HG02588 (cell line): ENCODE measurements around the gene LTF.

Source experiments
- ATAC-seq: cut with Tn5 transposase; IDR thresholded peaks from one replicate; pipeline ENCODE4 v1.9.1; 2021; ENCODE audit warnings: mild to moderate bottlenecking, moderate library complexity; ENCODE audit not compliant: unreplicated experiment

LTF gene

DNA sequence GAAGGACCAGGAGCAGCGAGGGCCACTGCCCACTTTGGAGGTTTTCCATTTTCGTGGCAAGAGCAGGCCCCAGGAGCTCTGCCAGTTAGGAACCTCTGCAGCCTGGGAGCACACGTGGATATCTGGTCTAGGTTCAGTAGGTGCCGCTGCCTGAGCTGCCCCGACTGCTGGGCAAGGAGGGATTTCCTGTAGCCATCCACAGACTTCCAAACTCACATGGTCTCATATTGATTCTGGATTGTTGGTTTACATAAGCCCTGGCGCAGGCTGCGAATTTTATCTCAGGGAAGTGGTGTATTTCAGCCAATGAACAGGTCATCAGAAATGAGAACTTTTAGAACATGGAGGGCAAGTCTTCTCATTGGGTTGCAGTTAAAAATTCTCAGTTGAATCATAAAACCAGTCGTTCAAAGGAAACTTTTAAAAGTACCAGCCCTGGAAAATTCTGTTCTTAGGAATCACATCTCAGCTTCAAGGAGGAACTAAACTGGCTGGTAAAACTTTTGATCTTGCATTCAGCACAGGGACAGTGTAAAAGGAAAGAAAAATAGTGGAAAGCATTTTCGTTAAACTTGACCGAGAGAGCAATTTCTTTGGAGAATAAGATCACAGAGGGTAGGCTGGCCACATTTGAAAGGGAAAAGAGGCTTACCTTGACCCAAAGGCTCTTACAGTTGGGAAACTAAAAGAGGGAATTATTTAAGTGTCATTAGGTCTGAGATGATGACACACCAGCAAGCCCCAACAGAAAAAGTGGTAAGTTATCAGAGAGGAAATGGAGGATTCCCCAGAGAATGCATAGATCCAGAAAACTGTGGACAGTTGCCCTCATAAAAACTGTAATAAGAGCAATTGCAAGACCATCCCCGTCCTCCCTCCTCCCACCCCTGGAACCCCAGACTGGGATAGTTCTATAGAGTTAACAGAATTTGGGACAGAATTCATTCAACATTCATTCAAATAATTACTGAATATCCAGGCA lies 26.7 kb upstream of the LTF start:
- no peak for ATAC-seq

DNA sequence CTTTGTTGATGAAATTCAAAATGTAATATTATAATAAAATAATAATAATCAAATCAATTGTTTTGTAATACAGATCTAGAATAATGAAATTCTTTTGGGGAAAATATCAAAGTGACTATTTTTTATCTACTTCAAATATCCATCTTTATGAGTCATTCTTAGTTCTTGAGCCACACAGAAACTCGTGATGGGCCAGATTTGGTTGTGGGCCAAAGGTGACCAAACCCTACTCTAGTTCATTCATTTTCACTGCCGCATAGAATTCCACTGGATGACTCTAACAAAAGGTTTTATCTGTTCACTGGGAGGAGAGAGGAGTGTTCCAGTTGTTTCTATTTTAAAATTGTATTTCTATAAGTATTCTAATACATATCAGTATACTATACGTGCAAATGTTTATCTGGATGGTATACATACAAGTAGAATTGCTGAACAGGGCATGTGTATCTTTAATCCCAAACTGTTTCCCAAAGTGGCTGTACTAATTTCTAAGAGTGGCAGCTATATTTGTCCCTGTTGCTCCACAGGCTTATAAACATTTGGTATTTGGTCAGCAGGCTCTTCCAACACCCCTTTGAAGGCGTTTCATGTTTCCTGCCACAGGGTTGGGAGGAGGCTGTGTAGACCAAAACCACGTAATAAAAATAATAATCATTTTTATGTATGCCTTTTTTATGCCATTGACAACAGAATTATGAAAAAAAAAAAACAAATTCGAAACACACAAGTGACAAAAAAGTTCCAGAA lies 25.8 kb upstream of the LTF start:
- no peak for ATAC-seq

DNA sequence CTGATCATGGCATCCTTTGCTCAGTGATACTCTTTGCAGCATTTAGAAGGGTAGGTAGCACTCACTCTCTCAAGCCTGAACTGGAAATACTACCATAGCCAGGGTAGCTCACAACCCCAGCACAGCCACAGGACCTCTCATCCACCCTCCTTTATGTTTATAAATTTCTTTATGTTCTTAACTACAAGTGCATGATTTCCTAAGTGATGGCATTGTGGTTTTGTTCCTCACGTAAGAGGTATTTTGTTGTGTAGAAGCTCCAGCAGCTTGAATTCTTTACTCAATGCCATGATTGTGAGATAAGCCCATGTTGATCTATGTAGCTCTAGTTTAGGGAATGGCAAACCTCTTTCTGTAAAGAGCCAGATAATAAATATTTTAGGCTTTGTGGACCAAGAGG lies 25.2 kb upstream of the LTF start:
- ATAC-seq = no peak

DNA sequence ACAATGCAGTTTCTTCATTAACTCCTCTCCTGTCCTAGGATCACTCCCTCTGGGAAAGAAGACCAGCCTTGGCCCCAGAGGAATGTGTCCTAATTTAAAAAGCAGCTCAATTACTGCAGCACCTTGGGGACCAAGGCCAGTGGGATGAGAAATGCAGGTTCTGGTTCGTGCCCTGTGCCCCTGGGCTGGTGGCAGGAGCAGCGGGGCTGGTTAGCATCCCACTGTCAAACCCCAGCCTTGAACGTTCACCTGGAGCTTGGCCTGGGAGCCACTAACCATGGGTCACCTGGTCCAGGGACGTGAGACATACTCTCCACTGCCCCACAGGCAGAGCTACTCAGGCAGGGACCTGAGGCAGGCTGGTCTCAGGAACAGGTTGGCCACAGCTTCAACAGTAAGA lies 24.7 kb upstream of the LTF start:
- no peak for ATAC-seq

DNA sequence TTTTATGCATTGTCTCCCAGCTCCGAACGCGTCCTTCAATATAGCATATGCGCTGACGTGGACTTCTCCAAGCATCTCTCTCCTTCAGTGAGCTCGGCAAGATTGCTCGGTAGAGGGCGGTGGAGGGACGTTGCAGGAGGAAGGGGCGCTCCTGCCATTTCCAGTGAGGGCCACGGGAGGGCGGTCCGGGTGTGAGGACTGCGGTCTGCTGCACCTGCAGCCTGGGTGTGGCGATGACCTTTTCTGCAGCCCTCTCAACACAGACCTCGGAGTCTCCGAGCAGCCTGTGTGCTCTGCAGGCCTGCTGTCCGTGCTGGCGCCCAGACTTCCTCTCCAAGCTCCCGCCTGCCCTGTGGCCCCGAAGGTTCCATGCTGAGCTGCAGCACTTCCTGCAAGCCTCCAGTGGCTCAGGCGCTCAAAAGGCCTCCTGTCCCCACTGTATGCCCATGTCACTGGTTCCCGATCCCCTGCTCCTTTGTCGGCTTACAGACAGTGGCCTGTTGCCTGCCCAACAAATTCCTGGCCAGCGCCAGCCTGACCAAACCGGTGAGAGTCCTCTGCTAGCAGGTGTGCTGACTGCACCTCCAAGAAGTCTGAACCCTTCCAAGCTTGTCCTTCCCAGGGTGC lies 24.1 kb upstream of the LTF start:
- peak; percentile 91 for ATAC-seq

GRCh38 chr3:46485779-46486175 lies 21.1 kb upstream of the LTF start:
- ATAC-seq = no peak

DNA sequence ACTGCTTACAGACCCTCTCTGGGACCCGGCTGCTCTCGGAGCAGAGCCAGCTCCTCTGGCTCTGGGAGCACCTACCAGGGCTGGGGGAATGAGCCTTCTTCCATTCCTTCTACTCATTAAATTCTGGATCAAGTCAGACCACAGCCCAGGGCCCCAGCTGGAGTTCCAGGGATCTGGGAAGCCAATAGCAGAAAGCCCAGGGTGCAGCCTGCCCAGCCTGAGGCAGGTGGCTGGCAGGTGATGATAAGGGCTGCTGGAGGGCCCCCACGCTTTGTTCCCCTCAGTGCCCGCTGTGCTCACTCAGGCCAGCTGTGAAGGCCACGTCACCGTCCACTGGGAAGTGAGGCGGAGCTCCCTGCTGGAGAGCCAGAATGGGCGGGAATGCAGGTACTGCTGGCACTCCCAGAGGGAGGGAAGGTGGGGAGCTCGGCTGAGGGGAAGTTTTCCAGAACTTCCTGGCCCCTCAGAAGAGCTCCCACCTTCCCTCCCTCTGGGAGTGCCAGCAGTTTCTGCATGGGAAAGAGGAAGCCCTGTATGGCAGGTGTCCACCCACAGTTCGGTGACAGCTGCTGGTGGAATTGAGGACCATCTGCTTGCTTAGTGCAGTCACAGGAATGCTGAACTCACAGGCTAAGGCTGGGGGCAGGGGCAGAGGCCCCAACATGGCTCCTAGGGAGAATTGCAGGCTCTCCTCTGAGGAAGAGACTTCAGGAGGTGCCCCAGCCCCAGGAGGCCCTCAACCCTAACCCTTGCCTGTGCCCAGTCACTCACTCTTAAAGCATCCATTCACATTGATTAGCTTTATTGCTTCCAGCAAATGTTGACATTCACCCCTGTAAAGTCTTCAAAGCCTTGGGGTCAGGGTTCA lies 20.4 kb upstream of the LTF start:
- ATAC-seq = no peak

GRCh38 chr3:46484388-46484787 lies 19.7 kb upstream of the LTF start:
- ATAC-seq = no peak

DNA sequence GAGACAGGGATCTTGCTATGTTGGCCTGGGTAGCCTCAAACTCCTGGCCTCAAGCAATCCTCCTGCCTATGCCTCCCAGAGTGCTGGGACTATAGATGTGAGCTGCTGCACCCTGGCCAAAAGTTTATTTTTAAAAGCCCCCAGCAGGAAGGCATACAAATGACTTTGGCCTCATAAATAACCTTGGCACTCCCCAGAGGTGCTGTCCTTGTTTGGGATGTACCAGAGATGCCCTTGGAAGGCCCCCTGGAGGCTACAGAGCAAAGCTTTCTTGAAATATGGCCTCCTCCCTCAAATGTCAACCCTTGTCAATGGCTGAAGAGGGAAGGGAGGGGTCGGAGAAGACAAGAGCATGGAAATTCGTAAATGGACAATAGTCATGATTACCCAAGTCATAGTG lies 19.1 kb upstream of the LTF start:
- ATAC-seq = no peak

GRCh38 chr3:46482632-46483350 lies 18.1 kb upstream of the LTF start:
- ATAC-seq = no peak

DNA sequence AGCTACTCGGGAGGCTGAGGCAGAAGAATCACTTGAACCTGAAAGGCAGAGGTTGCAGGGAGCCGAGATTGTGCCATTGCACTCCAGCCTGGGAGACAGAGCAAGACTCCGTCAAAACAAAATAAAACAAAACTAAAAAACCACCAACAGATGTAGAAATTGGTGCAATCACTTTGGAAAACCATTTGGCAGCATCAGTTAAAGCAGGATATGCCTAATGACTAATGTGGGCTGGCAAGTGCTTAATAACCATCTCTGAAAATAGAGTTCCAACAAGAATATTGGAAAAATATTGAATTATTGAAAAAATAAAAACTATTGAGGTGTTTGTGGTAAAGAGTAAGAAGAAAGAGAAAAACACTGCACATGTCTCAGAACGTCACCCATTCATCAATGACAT lies 16.9 kb upstream of the LTF start:
- no peak for ATAC-seq

DNA sequence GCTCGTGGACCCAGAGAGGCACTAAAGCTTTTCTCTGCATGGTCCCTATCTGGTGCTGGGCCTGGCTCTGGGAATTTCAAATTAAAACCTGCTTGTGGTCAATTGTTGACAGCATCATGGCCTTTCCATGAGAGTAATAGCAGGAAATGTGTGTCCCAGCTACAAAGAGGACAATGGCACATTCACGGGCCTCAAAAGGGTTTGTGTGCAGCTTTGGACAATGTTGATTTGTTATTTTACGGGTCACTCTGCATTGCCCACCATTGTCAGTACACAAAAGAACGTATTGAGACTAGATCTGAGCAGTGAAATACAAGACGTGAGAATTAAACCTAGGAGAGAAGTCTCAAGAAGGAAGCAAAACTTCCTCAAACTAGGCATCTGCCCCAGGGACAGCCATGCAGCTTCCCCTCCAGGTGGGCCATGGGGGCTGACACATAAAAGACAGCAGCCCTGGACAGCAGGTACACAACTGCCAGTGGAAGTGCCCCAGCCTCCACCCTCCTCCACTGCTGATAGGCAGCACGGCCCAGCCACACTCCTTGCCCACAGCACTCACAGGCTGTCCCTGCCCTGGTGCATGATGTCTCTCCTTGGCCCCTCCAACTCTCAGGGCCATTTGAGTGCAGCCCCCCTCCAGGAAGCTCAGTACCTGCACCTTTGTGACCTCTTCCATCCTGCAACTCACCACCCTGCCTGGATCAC lies 15.9 kb upstream of the LTF start:
- no peak for ATAC-seq

DNA sequence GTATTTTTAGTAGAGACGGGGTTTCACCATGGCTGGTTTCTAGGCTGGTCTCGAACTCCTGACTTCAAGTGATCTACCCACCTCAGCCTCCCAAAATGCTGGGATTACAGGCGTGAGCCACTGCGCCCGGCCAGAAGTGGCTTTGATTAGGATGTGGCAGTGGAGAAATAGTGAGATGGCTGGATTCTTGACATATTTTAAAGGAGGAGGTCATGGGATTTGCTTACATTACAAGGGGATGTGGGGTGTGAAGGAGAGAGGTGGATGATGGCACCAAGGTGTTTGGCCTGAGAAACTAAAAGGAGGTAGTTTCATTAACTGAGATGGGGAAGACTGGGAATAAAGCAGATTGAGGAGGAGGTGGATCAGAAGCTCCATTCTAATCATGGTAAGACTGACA lies 15.0 kb upstream of the LTF start:
- no peak for ATAC-seq

GRCh38 chr3:46479021-46479420 lies 14.3 kb upstream of the LTF start:
- no peak for ATAC-seq

DNA sequence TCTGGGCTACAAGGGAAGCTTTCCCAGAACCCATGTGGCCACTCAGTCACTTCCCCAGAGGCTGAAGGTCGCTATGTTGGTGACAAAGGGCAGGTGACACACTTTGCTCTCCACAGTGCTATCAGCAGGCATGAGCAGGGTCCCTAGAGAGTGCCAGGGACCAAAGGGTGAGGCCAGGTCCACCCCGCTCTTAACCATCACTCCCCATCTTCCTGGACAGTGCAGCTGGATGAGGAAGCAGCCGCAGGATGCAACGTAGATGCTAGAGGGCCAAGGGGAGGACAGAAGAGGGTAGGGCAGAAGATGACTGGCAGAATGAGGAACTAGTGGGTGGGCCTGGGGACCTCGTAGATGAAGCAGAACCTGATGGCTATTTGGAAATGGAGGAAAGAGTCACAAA lies 13.6 kb upstream of the LTF start:
- ATAC-seq = no peak

GRCh38 chr3:46477756-46478155 lies 13.1 kb upstream of the LTF start:
- no peak for ATAC-seq

- no peak for ATAC-seq
Measured at GRCh38 chr3:46477145-46477544, 12.4 kb upstream of the LTF start.

DNA sequence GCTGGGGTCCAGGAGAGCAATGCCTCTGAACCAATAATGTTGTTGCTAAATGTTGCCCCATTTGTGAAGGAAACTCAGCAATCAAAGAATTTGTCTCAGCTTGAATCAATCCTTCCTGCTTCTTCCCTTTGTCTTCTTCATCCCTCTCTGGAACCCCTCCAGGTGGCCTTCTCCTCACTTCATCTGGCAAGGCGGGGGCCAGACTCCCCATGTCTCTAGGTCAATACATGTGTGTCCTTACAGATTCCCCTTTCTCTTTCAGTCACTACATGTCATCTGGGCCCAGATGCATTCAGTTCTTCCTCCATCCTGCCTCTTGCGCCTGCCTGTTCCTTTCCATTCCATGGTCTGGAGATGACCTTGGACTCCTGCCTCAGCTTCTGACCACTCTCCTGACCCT lies 8.0 kb upstream of the LTF start:
- ATAC-seq = no peak

GRCh38 chr3:46471371-46471914 lies 6.7 kb upstream of the LTF start:
- no peak for ATAC-seq
